ENCODE measurements around the gene ZPBP. TPM values are rescaled to one million over a fixed set of nuclear protein-coding genes. Genes with fewer than 3 reads are reported as not detected.

The ZPBP gene
- polyA plus RNA-seq, 2 of the 4 experiments (the other 2 are of a cell fraction), result not detected

GRCh38 chr7:50022991-50023390 lies 70.1 kb downstream of the ZPBP start:
- CTCF ChIA-PET, result no interaction called here
- H3K9me3 ChIP-seq, result no peaks in the 10 kb centered on the region
- no peaks in the 10 kb centered on the region for H3K4me1 ChIP-seq
- no peak overlapping the region for H3K4me3 ChIP-seq
- no peak overlapping the region for H3K27ac ChIP-seq
- no peak overlapping the region for H3K4me2 ChIP-seq
- POLR2A ChIA-PET, result no interaction called here
- no peak for ATAC-seq
- FAIRE-seq, result no peak
- 11% methylated on average over 4 of the region's 4 CpGs for WGBS (ENCODE audit: missing lambda C conversion rate)
- no peak for DNase-seq (ENCODE audit: low read depth in 1 of 2, low spot score in 1 of 2)
- TF ChIP-seq CBX2 (IDR thresholded peaks at IDR 0.05; ENCODE audit: borderline replicate concordance, low read depth) (no peak), EP300 (IDR thresholded peaks at IDR 0.05) (no peak), MAFK (IDR thresholded peaks at IDR 0.05; ENCODE audit: partially characterized antibody) (no peak), ESRRA (IDR thresholded peaks at IDR 0.05; ENCODE audit: borderline replicate concordance, low read length) (no peak), MYC (IDR thresholded peaks at IDR 0.05; ENCODE audit: borderline replicate concordance, low read length) (no peak), MAZ (IDR thresholded peaks at IDR 0.05; ENCODE audit: borderline replicate concordance, low read depth, low read length) (no peak), CEBPB (IDR thresholded peaks at IDR 0.05) (no peak), POLR2AphosphoS2 (conservative IDR thresholded peaks at IDR 0.05; ENCODE audit: low read length) (no peak), GATA3 (IDR thresholded peaks at IDR 0.05; ENCODE audit: borderline replicate concordance) (no peak), ZFP36 (IDR thresholded peaks at IDR 0.05; ENCODE audit: borderline replicate concordance, partially characterized antibody) (no peak), SREBF2 (IDR thresholded peaks at IDR 0.05) (no peak), JUNB (IDR thresholded peaks at IDR 0.05) (no peak), PBX3 (IDR thresholded peaks at IDR 0.05) (no peak), HDAC2 (IDR thresholded peaks at IDR 0.05) (no peak), RCOR1 (IDR thresholded peaks at IDR 0.05; ENCODE audit: low read depth, low read length) (no peak), FOSL2 (IDR thresholded peaks at IDR 0.05) (no peak), FOSL2 (CRISPR knock-in tag; IDR thresholded peaks at IDR 0.05) (no peak), CHD2 (IDR thresholded peaks at IDR 0.05; ENCODE audit: low read length, partially characterized antibody) (no peak)

GRCh38 chr7:50022451-50022850 lies 70.6 kb downstream of the ZPBP start:
- CTCF ChIA-PET, result no interaction called here
- no peak for ATAC-seq
- Histone ChIP-seq H3K4me3 (no peak overlapping the region), H3K4me1 (no peaks in the 10 kb centered on the region), H3K4me2 (no peak overlapping the region), H3K27ac (no peak overlapping the region), H3K9me3 (no peaks in the 10 kb centered on the region)
- TF ChIP-seq HEYL (CRISPR knock-in tag; IDR thresholded peaks at IDR 0.05) (no peak), HDAC2 (IDR thresholded peaks at IDR 0.05) (no peak), ZNF302 (CRISPR knock-in tag; IDR thresholded peaks at IDR 0.05) (no peak), JUNB (IDR thresholded peaks at IDR 0.05) (no peak), CHD4 (IDR thresholded peaks at IDR 0.05; ENCODE audit: borderline replicate concordance) (no peak), E2F6 (IDR thresholded peaks at IDR 0.05; ENCODE audit: borderline replicate concordance, low read depth) (no peak)
- WGBS (ENCODE audit: missing lambda C conversion rate), result 5% methylated on average over 3 of the region's 3 CpGs
- POLR2A ChIA-PET, result no interaction called here
- no peak for FAIRE-seq
- no peak for DNase-seq (ENCODE audit: low read depth in 1 of 2, low spot score in 1 of 2)

GRCh38 chr7:49995681-49996080 lies 97.4 kb downstream of the ZPBP start:
- no peak for DNase-seq (ENCODE audit: low read depth in 1 of 2, low spot score in 1 of 2)
- ChIA-PET CTCF (no interaction called here), POLR2A (no interaction called here)
- WGBS (ENCODE audit: missing lambda C conversion rate), result 3% methylated on average over 6 of the region's 6 CpGs
- no peak for FAIRE-seq
- H3K4me1 ChIP-seq, result no peaks in the 10 kb centered on the region
- no peak overlapping the region for H3K27ac ChIP-seq
- no peak for ATAC-seq
- no peak overlapping the region for H3K4me2 ChIP-seq
- no peak overlapping the region for H3K4me3 ChIP-seq
- H3K9me3 ChIP-seq, result no peaks in the 10 kb centered on the region
- no peak for TF ChIP-seq JUNB (IDR thresholded peaks at IDR 0.05)
- no peak for TF ChIP-seq PHF8 (IDR thresholded peaks at IDR 0.05; ENCODE audit: borderline replicate concordance, low read depth)
- no peak for TF ChIP-seq SREBF2 (IDR thresholded peaks at IDR 0.05)
- no peak for TF ChIP-seq GATA3 (IDR thresholded peaks at IDR 0.05; ENCODE audit: borderline replicate concordance)
- no peak for TF ChIP-seq FOSL2 (IDR thresholded peaks at IDR 0.05)
- no peak for TF ChIP-seq FOSL2 (CRISPR knock-in tag; IDR thresholded peaks at IDR 0.05)
- TF ChIP-seq ELK1 (IDR thresholded peaks at IDR 0.05; ENCODE audit: low read depth, low read length), result no peak
- no peak for TF ChIP-seq RCOR1 (IDR thresholded peaks at IDR 0.05; ENCODE audit: low read depth, low read length)
- no peak for TF ChIP-seq HOXB5 (CRISPR knock-in tag; IDR thresholded peaks at IDR 0.05)
- no peak for TF ChIP-seq HDAC2 (IDR thresholded peaks at IDR 0.05)
- no peak for TF ChIP-seq CBX8 (IDR thresholded peaks at IDR 0.05)
- TF ChIP-seq BCL3 (IDR thresholded peaks at IDR 0.05), result no peak
- TF ChIP-seq CBX2 (IDR thresholded peaks at IDR 0.05; ENCODE audit: borderline replicate concordance, low read depth), result no peak
- TF ChIP-seq EP300 (IDR thresholded peaks at IDR 0.05), result no peak
- no peak for TF ChIP-seq ZNF302 (CRISPR knock-in tag; IDR thresholded peaks at IDR 0.05)
- no peak for TF ChIP-seq ATOH8 (CRISPR knock-in tag; IDR thresholded peaks at IDR 0.05; ENCODE audit: low read depth)
- no peak for TF ChIP-seq NR3C1 (IDR thresholded peaks at IDR 0.05)

Measured in A549 (cell line).